Activated CD4-positive, alpha-beta T cell treated with anti-CD3 and anti-CD28 coated beads, Interleukin-2, amount 50 U/mL, for 24 hours (primary cell): ENCODE data around the gene ZCCHC4.

ENCODE experiments used
- DNase-seq, 2 donors: peaks; one replicate each; pipeline ENCODE4 v3.0.0-alpha.2; 2020; ENCODE audit warnings: low read depth in 1 of 2, low spot score in 1 of 2

Gene ZCCHC4

DNA sequence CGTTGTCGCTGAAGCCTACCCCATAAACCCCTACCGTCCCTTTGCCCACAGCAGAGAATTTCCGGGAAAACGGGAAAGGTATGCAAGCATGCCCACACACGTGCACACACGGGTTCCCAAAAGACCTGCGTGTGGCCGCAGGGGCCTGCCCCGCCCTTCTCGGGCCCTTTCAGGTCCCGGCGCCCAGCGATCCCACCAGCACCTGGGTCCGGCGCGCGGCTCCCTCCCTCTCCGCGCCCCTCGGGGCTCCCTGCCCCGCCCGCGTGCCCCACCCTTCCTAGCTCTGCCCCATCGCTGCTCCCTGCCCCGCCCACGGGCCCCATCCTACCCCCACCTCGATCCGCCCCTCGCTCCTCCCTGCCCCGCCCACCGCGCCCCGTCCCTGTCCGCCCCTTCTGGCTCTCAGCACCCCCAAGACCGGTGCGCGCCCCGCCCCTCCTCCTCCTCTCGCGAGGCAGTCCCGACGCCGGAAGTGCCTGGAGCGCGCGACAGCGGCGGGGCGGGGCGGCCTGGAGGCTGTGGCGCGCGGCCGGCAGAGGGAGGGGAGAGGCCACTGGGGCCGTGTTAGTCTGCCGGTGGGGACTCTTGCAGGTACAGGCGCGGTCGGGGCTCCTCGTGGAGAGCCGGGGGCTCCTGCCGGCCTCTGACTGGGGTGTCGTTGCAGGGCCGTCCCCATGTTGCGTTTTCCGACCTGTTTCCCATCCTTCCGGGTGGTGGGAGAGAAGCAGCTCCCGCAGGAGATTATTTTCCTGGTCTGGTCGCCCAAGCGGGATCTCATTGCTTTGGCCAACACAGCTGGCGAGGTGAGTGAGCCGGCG is 64.4 kb downstream of the ZCCHC4 start, which contains the start of gene ANAPC4:
Gene ANAPC4, plus strand, starts transcription at position 510 of the 818 bp plus-strand sequence. Its CDS starts 165 bp downstream, at position 675.
- DNase-seq, result peak; percentile 93 to 98

DNA sequence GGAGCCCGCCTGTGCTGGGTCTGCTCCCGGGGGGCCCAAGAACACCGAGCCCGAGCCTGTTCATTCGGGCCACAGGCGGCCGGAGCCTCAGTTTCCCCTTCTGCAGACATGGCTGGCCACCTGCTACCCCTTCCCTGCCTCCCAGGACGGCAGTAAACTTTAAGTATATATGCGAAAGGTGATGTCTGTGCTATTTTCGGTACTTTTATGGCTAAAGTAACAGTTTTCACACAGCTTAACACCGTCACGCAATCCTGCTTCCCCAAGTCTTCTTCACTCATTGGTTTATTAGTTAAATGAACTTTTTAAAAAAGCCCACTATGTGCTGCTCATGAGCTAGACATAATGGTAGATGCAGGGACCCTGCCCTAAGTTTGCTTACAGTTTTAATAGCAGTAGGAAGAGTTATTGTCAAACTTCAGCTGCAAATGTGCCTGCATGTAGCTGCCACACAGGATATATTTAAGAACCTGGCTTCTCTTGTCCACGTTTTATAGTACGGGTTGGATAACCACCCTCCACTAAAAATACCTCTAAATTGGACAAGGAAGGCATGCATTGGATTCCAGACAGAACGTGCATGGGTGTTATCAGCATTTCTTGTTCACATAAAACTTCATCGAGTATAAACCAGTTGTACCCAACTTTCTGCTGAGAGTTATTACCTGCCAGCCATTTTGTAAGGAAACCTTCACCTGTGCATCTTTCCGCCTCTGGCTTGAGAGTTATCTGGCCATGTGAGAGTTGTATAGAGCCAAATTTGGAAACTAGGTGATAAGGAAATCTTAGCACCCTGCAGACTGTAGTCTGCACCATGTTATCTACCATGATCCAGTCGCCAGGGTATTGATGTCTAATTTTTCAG is 65.2 kb downstream of the ZCCHC4 start:
- DNase-seq, result peak in 1 of 2 donors; percentile 4

DNA sequence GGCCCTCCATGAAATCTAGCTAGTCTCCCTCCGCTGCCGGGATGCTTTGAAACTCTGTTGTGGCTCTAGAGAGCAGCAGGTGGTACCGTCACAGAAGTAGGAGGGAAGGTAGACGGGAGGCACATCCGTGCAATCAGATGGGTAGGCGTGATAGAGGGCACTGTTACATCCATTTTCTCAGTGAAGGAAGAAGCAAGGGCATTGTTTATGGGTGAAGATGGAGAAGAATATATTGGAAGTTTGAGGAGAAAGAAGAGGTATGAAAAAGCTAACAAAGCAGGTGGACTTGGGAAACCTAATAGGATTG is 65.8 kb downstream of the ZCCHC4 start:
- no peak for DNase-seq

DNA sequence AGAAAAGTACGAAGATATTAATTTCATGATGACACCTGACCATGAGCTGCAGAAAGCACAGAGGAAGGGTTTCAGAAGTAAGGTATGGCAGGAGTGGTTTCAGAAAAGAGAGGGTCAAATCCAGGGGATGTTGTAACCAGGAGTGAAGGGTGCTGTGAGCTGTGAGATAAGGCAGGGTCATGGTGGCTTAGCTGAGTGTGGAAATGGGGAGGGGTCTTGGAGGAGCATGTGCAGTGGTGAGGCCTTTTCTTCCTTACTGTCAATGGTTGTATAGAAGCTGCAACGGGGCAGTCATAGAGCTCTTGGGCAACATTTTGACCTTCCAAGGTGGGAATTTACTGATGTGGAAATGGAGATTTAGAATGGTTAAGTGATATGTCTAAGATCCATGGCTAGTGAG is 67.0 kb downstream of the ZCCHC4 start:
- no peak for DNase-seq

DNA sequence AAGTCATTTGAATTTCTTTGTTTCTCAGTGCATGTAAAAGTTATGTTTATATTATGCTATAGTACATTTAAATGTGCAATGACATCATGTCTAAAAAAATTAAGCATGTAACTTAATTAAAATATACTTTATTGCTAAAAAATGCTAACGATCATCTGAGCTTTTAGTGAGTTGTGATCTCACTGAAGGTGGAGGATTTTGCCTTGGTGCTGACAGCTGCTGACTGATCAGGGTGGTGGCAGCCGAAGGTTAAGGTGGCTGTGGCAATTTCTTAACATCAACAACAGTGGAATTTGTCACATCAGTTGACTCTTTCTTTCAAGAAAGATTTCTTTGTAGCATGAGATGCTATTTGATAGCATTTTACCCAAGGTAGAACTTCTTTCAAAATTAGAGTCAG is 71.1 kb downstream of the ZCCHC4 start:
- no peak for DNase-seq

DNA sequence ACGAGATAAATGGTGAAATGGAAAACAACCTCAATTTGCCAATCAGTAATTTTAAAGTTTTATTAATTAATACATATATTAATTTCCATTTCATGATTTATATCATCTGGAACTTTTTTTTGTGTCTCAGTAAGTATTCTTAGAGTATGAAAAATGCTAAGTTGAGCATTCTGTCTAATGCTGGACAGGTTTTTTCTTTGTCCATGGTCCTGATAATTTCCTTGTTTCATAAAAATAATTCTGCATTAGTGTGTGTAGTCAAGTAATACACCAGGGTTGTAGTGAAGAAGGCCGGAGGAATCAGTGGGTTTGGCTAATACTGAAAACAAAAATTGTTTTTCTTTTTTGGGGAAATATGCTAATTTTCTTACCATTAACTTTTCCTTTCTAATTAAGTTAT is 74.4 kb downstream of the ZCCHC4 start:
- DNase-seq, result no peak

DNA sequence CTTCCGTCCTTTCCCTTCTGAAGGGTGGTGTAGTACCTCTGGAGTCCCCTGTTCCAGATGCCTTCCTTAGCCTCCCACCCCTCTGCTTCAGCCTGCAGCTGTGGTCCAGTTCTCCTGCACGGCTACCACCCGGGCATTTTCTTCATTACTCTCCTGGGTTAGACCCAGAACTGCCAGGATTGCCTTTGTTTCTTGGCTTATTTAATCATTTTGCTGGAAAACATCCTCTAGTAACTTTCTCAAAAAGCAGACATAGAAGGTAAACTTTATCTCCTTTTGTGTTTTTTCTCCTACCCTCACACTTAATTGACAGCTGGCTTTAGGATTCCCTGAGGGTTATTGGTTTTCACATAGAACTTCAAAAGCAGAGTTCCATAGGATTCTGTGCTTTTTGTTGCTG is 84.7 kb downstream of the ZCCHC4 start:
- no peak for DNase-seq

DNA sequence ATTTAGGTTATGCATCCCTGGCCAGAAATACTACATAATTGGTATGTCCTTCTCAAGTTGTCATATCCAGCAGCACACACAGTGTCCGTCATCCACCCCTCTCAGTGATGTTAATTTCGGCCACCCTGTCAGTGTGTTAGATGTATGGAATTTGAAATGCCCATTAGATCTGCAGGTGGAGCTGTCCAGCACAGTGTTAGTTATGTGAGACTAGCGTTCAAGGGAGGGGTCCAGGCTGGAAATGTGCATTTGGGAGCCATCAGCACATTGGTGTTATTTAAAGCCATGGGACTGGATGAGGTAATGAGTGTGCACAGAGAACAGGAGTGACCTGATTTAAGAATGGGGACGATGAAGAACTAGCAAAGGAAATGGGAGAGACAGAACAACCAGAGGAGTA is 86.9 kb downstream of the ZCCHC4 start:
- DNase-seq, result no peak

DNA sequence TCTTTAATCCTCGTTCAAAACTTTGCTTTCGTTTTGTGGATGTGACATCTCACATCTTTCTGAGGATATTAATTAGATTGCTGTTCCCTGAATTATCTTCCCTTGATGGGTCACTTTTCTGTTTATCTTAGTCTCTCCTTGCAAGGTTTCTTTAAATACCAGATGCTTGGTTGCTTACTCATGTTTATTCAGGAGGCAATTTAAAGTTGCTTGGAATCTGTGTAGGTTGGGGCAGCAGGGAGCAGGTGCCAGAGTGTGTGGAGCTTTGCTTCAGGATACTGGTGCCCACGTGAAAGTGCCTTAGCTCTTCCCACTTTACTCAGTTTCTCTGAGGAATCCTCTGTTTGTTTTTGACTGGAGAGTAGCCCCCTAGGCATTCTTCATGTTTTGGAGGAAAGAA is 88.5 kb downstream of the ZCCHC4 start:
- no peak for DNase-seq

DNA sequence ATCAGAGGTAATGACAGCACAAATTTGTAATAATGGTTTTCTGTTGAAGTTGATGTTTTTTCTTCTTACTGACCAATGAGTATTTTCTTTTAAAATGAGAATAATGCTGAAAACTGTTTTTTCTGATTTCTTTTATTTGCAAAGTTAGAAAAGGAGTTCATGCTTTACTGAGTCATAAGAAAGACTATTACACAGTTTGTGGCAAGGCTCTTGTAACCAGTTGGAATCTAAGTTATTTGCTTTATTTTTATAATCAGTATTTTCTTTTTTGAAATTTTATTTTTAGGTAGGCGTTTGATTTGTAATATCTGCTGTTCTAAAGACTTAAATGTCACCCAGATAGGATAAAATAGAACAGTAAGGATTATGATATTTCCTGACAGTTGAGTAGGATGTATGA is 89.9 kb downstream of the ZCCHC4 start:
- DNase-seq, result no peak

DNA sequence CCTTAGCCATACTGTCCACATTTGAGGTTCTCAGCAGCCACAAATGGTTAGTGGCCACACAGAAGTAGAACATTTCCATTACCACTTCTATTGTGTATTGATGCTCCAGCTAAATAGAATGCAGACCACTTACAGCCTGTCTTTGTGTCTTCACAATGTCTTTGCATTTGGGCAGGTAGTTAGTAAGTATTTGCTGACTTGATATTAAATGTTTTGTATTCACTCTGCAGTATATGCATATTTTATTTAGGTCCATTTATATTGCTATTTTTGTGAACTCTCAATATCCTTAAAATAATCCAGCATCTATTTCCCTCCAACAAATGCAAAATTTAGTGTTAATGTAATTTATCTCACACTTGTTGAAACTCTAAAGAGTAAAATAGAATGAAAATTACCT is 91.1 kb downstream of the ZCCHC4 start:
- DNase-seq, result no peak

DNA sequence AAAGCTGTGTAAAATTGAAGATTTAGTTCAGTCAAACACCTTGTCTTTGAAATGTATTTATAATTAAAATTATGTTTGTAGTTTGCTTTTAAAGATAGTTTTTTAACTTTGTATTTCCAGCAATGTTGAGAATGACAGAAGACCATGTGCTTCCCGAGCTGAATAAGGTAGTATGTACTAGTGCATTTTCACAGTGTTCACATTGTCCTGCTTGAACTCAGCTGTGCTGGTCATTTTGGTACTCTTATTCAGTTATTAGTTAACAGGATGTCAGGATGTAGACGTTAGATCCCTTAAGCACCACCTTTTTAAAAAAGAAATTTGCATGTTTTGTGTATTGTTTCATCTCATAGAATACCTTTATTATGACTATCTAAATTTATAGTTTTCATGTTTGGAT is 92.9 kb downstream of the ZCCHC4 start:
- no peak for DNase-seq

DNA sequence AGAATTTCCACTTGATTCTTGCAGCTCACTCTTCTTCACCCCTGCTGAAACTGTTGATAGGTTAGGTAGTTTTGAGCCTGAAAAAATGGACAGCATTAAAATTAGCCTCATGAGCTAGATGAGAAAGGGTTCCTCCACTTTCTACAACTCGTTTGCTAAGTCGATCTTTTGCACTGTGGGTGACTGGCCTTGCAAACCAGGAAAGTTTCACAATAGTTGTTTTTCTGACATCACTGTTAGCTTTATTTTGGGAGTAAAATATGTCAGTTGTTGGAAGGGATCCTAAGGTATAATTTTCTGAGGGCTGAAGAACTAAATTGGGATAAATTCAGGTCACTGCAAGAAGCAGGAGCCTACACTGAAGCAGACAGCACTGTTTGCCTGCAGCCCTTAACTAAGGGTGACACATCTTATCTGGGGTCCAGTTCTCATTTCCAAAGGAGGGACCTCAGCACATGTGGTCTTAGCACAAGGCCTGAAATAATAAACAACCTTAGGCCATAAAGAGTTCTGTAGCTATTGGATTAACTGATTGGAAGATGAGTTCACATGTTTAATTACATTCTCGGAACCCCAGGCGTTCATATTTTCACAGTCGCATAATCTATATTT is 93.6 kb downstream of the ZCCHC4 start:
- no peak for DNase-seq

DNA sequence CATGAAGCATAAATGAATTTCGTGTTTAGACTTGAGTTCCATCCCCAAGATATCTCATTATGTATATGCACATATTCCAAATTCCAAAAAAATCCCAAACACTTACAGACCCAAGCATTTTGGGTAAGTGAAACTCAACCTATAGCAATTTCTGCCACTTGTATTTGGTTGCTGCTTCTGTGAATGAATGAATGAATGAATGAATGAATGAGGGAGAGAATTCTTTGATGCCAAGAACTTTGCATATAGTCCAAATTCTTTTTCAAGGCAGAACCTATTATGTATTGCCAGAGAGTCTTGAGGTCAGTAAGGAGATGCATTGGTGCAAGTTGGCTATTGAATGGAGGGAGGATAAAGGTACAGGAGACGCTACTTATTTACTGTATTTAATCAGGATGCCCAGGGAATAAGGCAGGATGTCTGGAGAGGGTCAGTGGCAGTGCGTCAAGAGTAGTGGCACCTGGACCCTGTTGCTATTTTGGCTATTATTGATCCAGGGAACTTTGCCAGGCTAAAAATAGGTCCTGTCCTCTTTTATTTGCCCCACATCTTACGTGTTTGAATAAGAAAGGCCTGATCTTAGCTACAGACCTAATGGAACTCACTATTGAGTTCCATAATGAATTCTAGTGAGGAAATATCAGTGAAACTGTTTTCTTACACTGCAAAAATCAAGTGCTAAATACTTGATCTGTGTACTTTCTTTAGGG is 98.4 kb downstream of the ZCCHC4 start:
- no peak for DNase-seq

DNA sequence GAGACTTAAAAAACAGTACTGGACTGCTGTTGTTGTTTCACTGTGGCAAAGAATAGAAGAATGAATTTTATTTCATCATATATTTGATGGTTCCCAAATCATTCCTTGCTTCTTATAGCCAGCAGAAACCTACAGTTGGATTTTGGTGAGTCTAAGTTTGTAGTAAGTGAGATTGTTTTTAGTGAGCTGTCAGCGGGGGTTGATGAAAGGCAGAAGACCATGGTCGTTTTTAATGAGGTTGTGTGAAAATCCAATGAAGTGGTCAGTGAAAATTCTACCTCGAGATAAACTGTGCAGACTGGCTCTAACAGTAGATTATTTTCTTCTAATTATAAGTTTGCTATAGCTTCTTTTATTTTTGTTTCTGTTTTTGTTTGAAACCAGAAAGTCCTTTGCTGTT is 100.7 kb downstream of the ZCCHC4 start:
- DNase-seq, result no peak

DNA sequence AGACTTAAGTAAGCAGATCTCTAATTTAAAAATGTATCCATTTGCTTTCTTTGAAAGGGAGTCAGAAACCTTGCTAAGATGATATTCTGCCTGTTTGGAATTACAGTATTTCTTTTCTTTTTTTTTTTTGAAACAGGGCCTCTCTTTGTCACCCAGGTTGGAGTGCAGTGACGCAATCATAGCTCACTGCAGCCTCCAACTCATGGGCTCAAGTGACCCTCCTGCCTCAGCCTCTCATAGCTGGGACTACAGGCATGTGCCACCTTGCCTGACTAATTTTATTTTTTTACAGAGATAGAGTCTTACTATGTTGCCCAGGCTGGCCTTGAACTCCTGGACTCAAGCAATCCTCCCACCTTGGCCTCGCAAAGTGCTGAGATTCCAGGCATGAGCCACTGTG is 104.4 kb downstream of the ZCCHC4 start:
- no peak for DNase-seq
